Articular chondrocyte of knee joint (primary cell): Measurements from ENCODE around the gene SETDB1. TPM values are rescaled to one million over a fixed set of nuclear protein-coding genes. Genes with fewer than 3 reads are reported as not detected.

Experiments used
- total RNA-seq: library from RNA; depleted of rRNA; stranded (reverse); fragments of >200 nt; gene quantifications from 2 replicates; pipeline ENCODE4 v1.2.3, GENCODE V29; 2012

SETDB1 gene
- total RNA-seq: 41.2 and 44.1 TPM in 2 replicates

GRCh38 chr1:150926097-150926741, at the start of gene SETDB1:
TSS of gene SETDB1 (plus strand) at chr1:150926363. CDS start at chr1:150927715, 1,352 bp downstream.

DNA sequence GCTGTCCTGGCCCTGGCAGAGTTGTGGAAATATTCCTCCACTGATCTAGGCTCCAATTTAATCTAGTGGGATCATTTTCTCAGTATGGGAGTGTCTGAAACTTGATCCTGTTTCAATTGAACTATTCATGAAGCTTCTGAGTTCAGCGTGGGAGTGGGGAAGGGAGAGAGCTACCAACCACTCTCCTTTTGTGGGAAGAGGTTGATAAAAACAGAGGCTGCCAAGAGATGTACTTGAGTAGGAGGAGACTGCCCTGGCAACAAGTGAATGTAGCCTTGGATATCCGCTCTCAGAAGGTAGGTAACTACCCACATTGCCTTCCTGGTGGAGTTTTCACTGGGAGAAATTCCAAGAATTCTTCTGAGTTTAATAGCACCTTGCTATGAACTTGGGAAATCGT, 39.1 kb upstream of the SETDB1 start, which contains the start of gene CTXND2:
Gene CTXND2, plus strand, starts transcription at position 119 of the 400 bp plus-strand sequence. CDS start 25,179 bp downstream, outside the sequence.

DNA sequence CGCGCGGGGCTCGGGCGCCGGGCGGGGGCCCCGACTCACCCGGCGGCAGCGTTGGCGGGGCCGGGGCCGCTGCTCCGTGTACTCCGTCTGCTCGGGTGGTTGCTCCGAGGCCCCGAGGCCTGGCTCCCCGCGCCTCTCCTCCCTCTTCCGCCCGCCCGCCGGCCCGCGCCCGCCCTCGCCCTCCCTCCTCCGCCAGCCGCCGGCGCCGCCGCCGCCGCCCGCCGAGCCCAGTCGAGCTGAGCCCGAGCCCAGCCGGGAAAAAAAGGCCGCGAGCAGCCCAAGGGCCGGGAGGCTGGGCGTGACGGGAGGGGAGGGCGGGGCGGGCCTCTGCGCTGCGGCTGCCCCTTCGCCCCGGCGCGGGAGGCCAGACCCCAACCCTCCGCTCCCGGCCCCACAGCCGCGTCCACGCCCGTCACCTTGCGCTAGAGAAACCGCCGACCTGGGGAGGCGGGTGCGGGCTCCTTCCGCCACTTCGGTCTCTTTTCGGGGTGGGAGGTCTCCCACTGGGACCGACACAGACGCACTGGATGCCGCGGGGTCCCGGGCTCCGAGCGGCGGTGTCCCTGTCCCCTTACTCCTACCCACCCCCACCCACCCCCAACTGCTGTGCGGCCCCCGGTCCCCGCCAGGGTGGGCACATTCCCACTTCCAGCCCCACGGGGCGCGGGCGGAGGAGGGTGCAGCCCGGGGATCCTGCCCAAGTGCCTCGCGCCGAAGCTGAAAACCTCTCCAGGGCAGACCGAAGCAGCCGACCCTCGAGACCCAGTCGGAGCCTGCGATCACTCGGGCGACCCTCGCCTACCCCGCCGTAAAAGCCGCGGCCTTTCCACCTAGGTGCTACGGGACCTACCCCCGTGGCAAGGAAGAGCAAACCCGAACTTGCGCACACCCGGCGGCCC, 48.7 kb downstream of the SETDB1 start, which contains the start of gene CERS2:
Gene CERS2, minus strand, starts transcription at position 256 of the 899 bp plus-strand sequence. CDS start 5,745 bp downstream, outside the sequence.

GRCh38 chr1:150981805-150982712, 55.9 kb downstream of the SETDB1 start, which contains the start of gene ANXA9:
TSS of gene ANXA9 (plus strand) at chr1:150982292. CDS start at chr1:150983106, 814 bp downstream.

GRCh38 chr1:151006327-151007052, 80.3 kb downstream of the SETDB1 start, which contains the start of gene MINDY1:
TSS of gene MINDY1 (minus strand) at chr1:151006902. CDS start at chr1:151002617, 4,285 bp downstream.

DNA sequence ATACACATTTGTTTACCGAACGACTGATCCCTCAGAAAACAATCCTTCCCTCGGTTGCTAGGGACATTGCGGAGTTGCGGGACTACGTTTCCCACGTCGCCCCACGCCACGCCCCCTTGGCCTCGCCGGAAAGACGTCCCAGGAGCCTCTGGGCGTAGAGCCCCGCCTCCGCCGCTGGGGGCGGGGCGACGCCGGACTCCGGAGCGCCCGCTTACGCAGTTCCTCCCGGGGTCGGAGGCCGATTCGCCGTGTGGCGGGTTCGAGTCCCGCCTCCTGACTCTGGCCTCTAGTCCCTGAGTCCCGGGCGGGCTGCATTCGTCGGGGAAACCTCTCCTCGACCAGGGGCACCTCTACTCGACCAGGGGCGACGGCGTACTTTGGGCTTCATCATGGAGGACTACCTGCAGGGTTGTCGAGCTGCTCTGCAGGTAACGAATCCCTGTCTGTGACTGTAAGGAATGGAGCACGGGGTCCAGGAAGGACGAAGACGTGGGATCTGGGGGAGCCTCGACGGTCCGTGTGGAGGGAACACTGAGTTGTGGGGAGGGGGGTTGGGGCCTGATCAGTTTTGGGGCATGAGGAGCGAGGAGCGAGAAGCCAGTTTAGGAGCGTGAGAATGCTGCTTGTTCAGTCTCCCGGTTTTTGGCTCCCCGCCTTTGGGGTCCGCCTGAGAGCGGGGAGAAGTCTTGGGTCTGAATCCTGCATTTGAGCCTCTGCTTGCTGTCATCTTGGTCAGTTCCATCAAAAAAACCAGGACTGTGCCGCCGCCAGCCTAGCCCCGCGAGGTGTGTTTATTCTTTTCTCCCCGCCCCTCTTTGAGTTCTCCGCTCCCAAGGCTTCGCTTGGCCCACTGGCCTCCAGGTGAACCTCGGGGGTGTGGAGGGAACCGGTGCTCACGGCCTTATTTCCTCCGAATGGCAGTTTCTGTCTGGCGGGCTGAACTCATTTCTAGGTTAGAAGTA, 82.4 kb downstream of the SETDB1 start, which contains the start of gene PRUNE1:
Gene PRUNE1, plus strand, starts transcription at position 206 of the 962 bp plus-strand sequence. Its CDS starts 184 bp downstream, at position 390.

Other genes with a start within 250 kb of the SETDB1 start
- 22.1 and 29.9 TPM in 2 replicates for gene GOLPH3L, start 229.2 kb upstream of the SETDB1 start, total RNA-seq
- 0.13 and 0.65 TPM in 2 replicates for gene HORMAD1, start 205.5 kb upstream of the SETDB1 start, total RNA-seq
- 12.0 and 18.5 TPM in 2 replicates for gene CTSS, start 160.6 kb upstream of the SETDB1 start, total RNA-seq
- gene CTSK, start 118.1 kb upstream of the SETDB1 start, total RNA-seq: 73.8 and 100 TPM in 2 replicates
- 59.9 and 68.3 TPM in 2 replicates for gene ARNT, start 49.8 kb upstream of the SETDB1 start, total RNA-seq
- not detected in 2 replicates for gene CTXND2, start 39.2 kb upstream of the SETDB1 start, total RNA-seq
- 170 and 179 TPM in 2 replicates for gene CERS2, start 48.5 kb downstream of the SETDB1 start, total RNA-seq
- gene ANXA9, start 55.9 kb downstream of the SETDB1 start, total RNA-seq: 0.22 and 0.39 TPM in 2 replicates
- gene MINDY1, start 80.5 kb downstream of the SETDB1 start, total RNA-seq: 14.0 and 18.5 TPM in 2 replicates
- gene PRUNE1, start 82.1 kb downstream of the SETDB1 start, total RNA-seq: 12.3 and 12.6 TPM in 2 replicates
- 0.32 and 0.52 TPM in 2 replicates for gene BNIPL, start 110.2 kb downstream of the SETDB1 start, total RNA-seq
- 3.0 and 3.7 TPM in 2 replicates for gene C1orf56, start 121.4 kb downstream of the SETDB1 start, total RNA-seq
- gene CDC42SE1, start 133.3 kb downstream of the SETDB1 start, total RNA-seq: 41.3 and 48.5 TPM in 2 replicates
- 3.4 and 3.9 TPM in 2 replicates for gene MLLT11, start 134.0 kb downstream of the SETDB1 start, total RNA-seq
- 22.0 and 22.9 TPM in 2 replicates for gene GABPB2, start 144.4 kb downstream of the SETDB1 start, total RNA-seq
- 1.3 and 1.4 TPM in 2 replicates for gene SEMA6C, start 220.3 kb downstream of the SETDB1 start, total RNA-seq
- not detected in 2 replicates for gene TNFAIP8L2, start 230.3 kb downstream of the SETDB1 start, total RNA-seq
- 7.4 and 9.0 TPM in 2 replicates for gene LYSMD1, start 239.5 kb downstream of the SETDB1 start, total RNA-seq
- 26.9 and 37.2 TPM in 2 replicates for gene SCNM1, start 239.8 kb downstream of the SETDB1 start, total RNA-seq
- gene TMOD4, start 249.6 kb downstream of the SETDB1 start, total RNA-seq: 0.32 and 0.52 TPM in 2 replicates